ENCODE measurements around the gene LRIF1. TPM values are rescaled to one million over a fixed set of nuclear protein-coding genes. Genes with fewer than 3 reads are reported as not detected.

LRIF1 gene
- total RNA-seq, 1 donor from 2014 or later: 33.1 TPM

- no peak for DNase-seq (ENCODE audit: low read depth)
These were observed 66.0 kb downstream of the LRIF1 start for GRCh38 chr1:110897681-110898080.

More at GRCh38 chr1:110897681-110898080, 66.0 kb downstream of the LRIF1 start:
- TF ChIP-seq CTCF (IDR thresholded peaks at IDR 0.05; ENCODE audit: insufficient read depth, low read length, poor library complexity, severe bottlenecking): no peak
- no peak overlapping the region for H3K4me3 ChIP-seq (ENCODE audit: low read depth, low read length)
- no peaks in the 10 kb centered on the region for H3K27me3 ChIP-seq (ENCODE audit: control insufficient read depth, insufficient read depth, low read length)
- H3K36me3 ChIP-seq (ENCODE audit: control insufficient read depth, insufficient read depth, low read length): no peaks in the 10 kb centered on the region

Other genes with a start within 250 kb of the LRIF1 start
- not detected in 2 replicates for gene CD53, start 90.8 kb downstream of the LRIF1 start, total RNA-seq
- gene DRAM2, start 176.2 kb upstream of the LRIF1 start, total RNA-seq: 69.4 and 84.3 TPM in 2 replicates
- 23.7 and 25.2 TPM in 2 replicates for gene CEPT1, start 176.3 kb upstream of the LRIF1 start, total RNA-seq
- 13.2 and 16.6 TPM in 2 replicates for gene DENND2D, start 236.7 kb upstream of the LRIF1 start, total RNA-seq